KMS-11 (cell line): Measurements from ENCODE around the gene TMC5.

Experiments
- H2AFZ ChIP-seq: fragments of 200-600 bp; sonication (generic); 2 replicates; pipeline ENCODE4 v1.6.1; 2016; ENCODE audit warnings: antibody characterized with exemption, mixed run types, low read depth
- H3K27ac ChIP-seq: fragments of 200-600 bp; sonication (generic); 2 replicates; pipeline ENCODE4 v1.6.1; 2016; ENCODE audit warnings: mild to moderate bottlenecking, mixed run types
- H3K27me3 ChIP-seq: fragments of 200-600 bp; sonication (generic); 2 replicates; pipeline ENCODE4 v1.6.1; 2017; ENCODE audit warnings: mild to moderate bottlenecking, low read depth, mixed run types, moderate library complexity; ENCODE audit not compliant: insufficient read depth
- H3K36me3 ChIP-seq: fragments of 200-600 bp; sonication (generic); 2 replicates; pipeline ENCODE4 v1.6.1; 2017; ENCODE audit warnings: mild to moderate bottlenecking, mixed run types; ENCODE audit not compliant: insufficient read depth
- H3K4me1 ChIP-seq: fragments of 200-600 bp; sonication (generic); 2 replicates; pipeline ENCODE4 v1.6.1; 2016; ENCODE audit warnings: mild to moderate bottlenecking, low read depth, mixed run types; ENCODE audit not compliant: poor library complexity, severe bottlenecking
- H3K4me2 ChIP-seq: fragments of 200-600 bp; sonication (generic); 2 replicates; pipeline ENCODE4 v1.7.0; 2016; ENCODE audit warnings: mild to moderate bottlenecking, mixed run types
- H3K4me3 ChIP-seq: fragments of 200-600 bp; sonication (generic); IDR thresholded peaks from 2 replicates; pipeline ENCODE4 v1.6.1; 2017; ENCODE audit warnings: low read depth, low read length, mixed read lengths; ENCODE audit not compliant: insufficient read depth
- H3K79me2 ChIP-seq: fragments of 200-600 bp; sonication (generic); 2 replicates; pipeline ENCODE4 v1.6.1; 2016; ENCODE audit warnings: low read depth, mixed run types; ENCODE audit not compliant: insufficient read depth
- H3K9ac ChIP-seq: fragments of 200-600 bp; sonication (generic); 2 replicates; pipeline ENCODE4 v1.6.1; 2016; ENCODE audit warnings: mild to moderate bottlenecking, mixed run types
- H4K20me1 ChIP-seq: fragments of 200-600 bp; sonication (generic); 2 replicates; pipeline ENCODE4 v1.6.1; 2016; ENCODE audit warnings: mild to moderate bottlenecking, mixed run types; ENCODE audit not compliant: insufficient read depth
- TF ChIP-seq, protein P1 (sequence below): fragments of 200-600 bp; sonication (generic); conservative IDR thresholded peaks from 2 replicates; pipeline ENCODE4 v1.6.1; 2017; ENCODE audit warnings: low read depth, mild to moderate bottlenecking, antibody characterized with exemption, low read length, moderate library complexity, mixed read lengths

TMC5 gene

GRCh38 chr16:19505600-19506303, 88.1 kb downstream of the TMC5 start:
- Histone ChIP-seq H3K4me2 (no peak overlapping the region), H3K4me1 (no peaks in the 10 kb centered on the region), H3K4me3 (no peak overlapping the region), H3K9ac (no peak overlapping the region), H3K79me2 (no peaks in the 10 kb centered on the region), H3K36me3 (no peaks in the 10 kb centered on the region), H4K20me1 (no peaks in the 10 kb centered on the region), H2AFZ (no peak overlapping the region), H3K27me3 (no peaks in the 10 kb centered on the region), H3K27ac (no peak overlapping the region)
- TF ChIP-seq, protein P1, sequence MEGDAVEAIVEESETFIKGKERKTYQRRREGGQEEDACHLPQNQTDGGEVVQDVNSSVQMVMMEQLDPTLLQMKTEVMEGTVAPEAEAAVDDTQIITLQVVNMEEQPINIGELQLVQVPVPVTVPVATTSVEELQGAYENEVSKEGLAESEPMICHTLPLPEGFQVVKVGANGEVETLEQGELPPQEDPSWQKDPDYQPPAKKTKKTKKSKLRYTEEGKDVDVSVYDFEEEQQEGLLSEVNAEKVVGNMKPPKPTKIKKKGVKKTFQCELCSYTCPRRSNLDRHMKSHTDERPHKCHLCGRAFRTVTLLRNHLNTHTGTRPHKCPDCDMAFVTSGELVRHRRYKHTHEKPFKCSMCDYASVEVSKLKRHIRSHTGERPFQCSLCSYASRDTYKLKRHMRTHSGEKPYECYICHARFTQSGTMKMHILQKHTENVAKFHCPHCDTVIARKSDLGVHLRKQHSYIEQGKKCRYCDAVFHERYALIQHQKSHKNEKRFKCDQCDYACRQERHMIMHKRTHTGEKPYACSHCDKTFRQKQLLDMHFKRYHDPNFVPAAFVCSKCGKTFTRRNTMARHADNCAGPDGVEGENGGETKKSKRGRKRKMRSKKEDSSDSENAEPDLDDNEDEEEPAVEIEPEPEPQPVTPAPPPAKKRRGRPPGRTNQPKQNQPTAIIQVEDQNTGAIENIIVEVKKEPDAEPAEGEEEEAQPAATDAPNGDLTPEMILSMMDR, result no peak

DNA sequence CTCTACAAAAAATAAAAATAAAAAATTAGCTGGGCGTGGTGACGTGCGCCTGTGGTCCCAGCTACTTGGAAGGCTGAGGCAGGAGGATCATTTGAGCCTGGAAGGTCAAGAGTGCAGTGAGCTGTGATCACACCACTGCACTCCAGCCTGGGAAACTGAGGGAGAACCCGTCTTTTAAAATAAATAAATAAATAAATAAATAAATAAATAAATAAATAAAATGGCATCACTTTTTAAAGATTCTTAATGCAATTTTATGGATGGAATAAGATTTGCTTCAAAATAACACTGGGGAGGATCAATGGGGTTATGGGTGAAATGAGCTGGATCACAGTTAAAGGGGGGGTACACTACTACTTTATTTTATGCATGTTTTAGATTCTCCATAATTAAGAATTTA, 89.3 kb downstream of the TMC5 start:
- no peaks in the 10 kb centered on the region for H3K79me2 ChIP-seq
- no peak overlapping the region for H3K9ac ChIP-seq
- no peaks in the 10 kb centered on the region for H3K27me3 ChIP-seq
- H3K27ac ChIP-seq, result no peak overlapping the region
- H3K36me3 ChIP-seq, result no peaks in the 10 kb centered on the region
- no peaks in the 10 kb centered on the region for H3K4me1 ChIP-seq
- H2AFZ ChIP-seq, result no peak overlapping the region
- no peak overlapping the region for H3K4me3 ChIP-seq
- H4K20me1 ChIP-seq, result no peaks in the 10 kb centered on the region
- TF ChIP-seq, protein P1, result no peak
- H3K4me2 ChIP-seq, result no peak overlapping the region

- Histone ChIP-seq H3K79me2 (no peaks in the 10 kb centered on the region), H3K27ac (no peak overlapping the region), H3K36me3 (no peaks in the 10 kb centered on the region), H3K4me3 (no peak overlapping the region), H2AFZ (no peak overlapping the region), H3K4me2 (no peak overlapping the region), H3K4me1 (no peaks in the 10 kb centered on the region), H4K20me1 (no peaks in the 10 kb centered on the region), H3K9ac (no peak overlapping the region), H3K27me3 (no peaks in the 10 kb centered on the region)
- TF ChIP-seq, protein P1, result no peak
These were observed 90.2 kb downstream of the TMC5 start for GRCh38 chr16:19507867-19508266.

DNA sequence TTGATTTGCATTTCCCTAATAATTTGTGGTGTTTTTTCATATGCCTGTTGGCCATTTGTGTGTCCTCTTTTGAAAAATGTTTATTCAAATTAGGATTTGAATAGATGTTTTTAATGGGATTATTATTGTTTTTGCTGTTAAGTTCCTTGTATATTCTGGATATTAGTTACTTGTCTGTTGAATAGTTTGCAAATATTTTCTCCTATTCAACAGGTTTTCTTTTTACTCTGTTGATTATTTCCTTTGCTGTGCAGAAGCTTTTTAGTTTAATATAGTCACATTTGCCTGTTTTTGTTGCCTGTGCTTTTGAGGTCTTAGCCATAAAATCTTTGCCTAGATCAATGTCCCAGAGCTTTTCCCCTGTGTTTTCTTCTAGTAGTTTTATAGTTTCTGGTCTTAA, 94.6 kb downstream of the TMC5 start:
- H3K27ac ChIP-seq, result no peak overlapping the region
- H2AFZ ChIP-seq, result no peak overlapping the region
- peaks cover 6% of the 10 kb centered on the region for H3K4me1 ChIP-seq
- H3K9ac ChIP-seq, result no peak overlapping the region
- TF ChIP-seq, protein P1, result no peak
- peaks cover 8% of the 10 kb centered on the region; the same call in 1 of the 2 replicates for H3K36me3 ChIP-seq
- no peaks in the 10 kb centered on the region for H3K27me3 ChIP-seq
- H4K20me1 ChIP-seq, result no peaks in the 10 kb centered on the region
- H3K4me3 ChIP-seq, result no peak overlapping the region
- no peaks in the 10 kb centered on the region for H3K79me2 ChIP-seq
- H3K4me2 ChIP-seq, result no peak overlapping the region
